Renal pelvis (tissue), 4 donors: Measurements from ENCODE around the gene DHRS12. TPM values are rescaled to one million over a fixed set of nuclear protein-coding genes. Genes with fewer than 3 reads are reported as not detected.
A peak's percentile ranks its signal among the peaks of the same experiment; 100 is the strongest.

Experiments used
- DNase-seq: peaks from one replicate; pipeline ENCODE4 v3.0.0-alpha.2; 2013
- polyA plus RNA-seq, 3 donors: library from polyadenylated mRNA; unstranded; fragments of 120-200 nt; gene quantifications; one replicate each; pipeline ENCODE4 v1.2.1, GENCODE V29; 2013; ENCODE audit not compliant: insufficient read length in 3 of 3

DHRS12 gene
- polyA plus RNA-seq, 3 donors = 19.7 to 26.1 (median 20.9) TPM

- no peak for DNase-seq
These were observed 8.0 kb upstream of the DHRS12 start for GRCh38 chr13:51811920-51812451.

DNA sequence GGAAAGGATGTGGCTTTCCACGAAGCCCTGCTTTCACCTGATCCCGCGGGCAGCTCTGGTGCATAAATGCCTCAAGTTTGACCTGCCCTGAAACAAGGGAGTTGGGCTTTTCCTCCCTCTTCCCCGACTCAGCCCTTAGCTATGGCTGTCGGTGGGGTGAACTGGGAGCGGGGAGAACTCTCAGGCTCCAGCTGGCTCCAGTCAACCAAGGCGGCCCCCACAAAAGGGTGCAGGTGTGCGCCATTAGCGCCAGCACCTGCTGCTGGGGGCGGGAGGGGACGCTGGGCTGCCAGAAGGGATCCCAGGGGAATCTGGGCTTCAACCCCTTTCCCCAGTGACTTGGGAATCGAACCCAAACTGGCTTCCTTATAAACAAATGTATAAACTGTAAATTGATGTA is 7.1 kb upstream of the DHRS12 start:
- DNase-seq = no peak

DNA sequence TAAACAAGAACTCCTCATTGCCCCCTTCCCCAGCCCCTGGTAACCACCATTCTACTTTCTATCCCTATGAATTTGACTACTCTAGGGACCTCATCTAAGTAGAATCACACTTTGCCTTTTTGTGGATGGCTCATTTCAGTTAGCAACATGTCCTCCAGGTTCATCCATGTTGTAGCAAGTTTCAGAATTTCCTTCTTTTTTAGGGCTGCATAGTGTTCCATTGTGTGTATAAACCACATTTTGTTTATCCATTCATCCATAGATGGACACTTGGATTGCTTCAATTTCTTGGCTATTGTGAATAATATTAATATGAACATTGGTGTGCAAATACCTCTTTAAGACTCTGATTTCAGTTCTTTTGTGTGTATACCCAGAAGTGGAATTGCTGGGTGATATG is 4.8 kb upstream of the DHRS12 start:
- DNase-seq = no peak

- no peak for DNase-seq
These were observed 3.1 kb upstream of the DHRS12 start for GRCh38 chr13:51807041-51807440.

- no peak for DNase-seq
These were observed 2.6 kb upstream of the DHRS12 start for GRCh38 chr13:51806566-51806965.

- DNase-seq = no peak
These were observed 2.0 kb upstream of the DHRS12 start for GRCh38 chr13:51805925-51806324.

DNA sequence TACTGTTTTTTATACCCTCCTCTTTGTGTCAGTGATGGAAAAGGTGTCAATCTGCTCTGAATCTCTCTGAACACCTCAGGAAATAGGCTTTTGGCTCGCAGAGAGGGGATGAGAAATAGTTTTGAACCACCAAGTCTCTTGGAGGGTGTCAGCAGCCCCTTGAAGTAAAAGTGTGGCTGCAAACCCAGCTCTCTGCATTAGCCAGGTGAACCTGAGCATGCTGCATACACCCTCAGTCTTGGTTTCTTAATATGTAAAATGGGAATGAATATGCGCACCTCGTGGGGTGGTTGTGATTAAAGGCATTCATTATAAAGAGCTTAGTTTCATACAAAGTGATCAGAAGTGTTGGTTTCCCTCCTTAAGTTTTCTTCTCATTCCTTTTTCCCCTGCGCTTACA is 1.4 kb upstream of the DHRS12 start:
- no peak for DNase-seq

GRCh38 chr13:51804295-51805172 is 571 bp upstream of the DHRS12 start:
- DNase-seq = no peak

DNA sequence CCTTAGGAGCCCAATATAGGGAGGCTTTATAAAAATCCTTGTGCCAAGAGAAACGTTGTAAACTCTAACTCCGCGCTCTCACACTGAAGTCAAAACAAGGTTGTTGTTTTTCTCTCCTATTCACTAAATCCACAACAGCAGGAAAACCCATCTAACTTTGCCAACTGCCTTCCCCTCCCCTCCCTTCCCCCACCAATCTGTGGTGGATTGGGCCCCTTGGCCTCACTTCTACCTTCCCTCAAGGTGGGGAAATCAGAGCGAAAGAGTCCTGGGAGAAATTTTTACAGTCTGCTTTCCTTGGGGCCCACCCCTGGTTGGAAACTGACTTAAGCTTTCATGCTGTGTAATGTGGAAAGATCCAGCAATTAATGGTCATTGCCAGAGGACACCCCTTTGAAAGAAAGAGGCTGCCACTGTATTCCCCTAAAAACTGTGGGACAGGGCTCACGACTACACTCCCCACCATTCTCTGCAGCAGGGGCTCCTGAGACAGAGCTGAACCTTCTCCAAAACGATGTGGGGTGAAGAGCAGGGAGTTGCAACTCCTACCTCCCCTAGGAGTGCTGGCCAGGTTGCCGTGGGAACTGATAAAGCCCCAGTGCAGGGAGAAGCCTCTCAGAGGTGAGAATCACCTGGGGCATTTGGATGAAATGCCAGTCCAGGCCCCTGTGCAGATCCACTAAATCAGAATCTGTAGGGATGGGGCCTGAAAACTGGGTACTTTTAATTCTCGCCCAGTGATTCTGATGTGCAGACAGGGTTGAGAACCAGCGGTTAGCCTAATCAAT is 1.1 kb downstream of the DHRS12 start:
- no peak for DNase-seq

GRCh38 chr13:51801631-51802099 is 2.3 kb downstream of the DHRS12 start:
- DNase-seq = no peak

- DNase-seq = no peak
These were observed 3.5 kb downstream of the DHRS12 start for GRCh38 chr13:51800486-51800885.

DNA sequence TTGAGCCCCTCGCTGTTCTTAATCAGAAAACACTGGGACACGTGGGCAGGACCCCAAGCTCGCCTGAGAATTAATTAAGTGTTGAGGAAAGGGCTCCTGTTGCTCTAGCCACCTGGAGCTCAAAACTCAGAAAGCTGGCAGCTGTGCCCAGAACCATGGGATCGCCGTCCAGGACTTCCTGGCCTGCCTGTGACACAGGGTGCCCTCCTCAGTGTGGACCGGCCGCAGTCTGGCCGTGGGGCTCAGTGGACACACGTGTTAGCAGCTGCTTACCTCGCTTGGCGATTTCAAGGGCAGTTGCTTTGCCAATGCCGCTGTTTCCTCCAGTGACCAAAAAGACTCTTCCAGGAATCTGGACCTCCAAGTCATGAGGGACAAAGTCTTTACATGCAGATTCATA is 4.7 kb downstream of the DHRS12 start:
- no peak for DNase-seq

- DNase-seq = peak; percentile 78
These were observed 6.1 kb downstream of the DHRS12 start for GRCh38 chr13:51797664-51798488.

DNA sequence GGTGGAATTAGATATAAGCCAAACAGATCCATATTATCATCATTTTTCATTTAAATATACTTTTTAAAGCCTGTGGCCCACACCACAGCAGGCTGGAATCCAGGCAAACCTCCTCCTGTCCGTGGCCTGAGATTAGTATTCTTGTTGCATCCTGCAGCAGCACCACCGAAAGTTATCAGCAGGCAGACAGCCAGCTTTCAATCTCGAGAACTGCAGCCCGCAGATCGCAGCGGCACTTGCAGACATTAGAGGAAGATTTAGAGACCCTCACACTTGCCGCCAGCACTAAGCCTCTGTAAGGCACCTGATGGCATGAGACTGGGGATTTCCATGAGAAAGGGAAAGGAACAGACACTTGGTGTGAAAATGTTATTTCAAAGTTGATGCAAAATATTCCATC is 7.4 kb downstream of the DHRS12 start:
- DNase-seq = no peak

- DNase-seq = no peak
These were observed 8.5 kb downstream of the DHRS12 start for GRCh38 chr13:51795419-51795818.

GRCh38 chr13:51794964-51795363 is 9.0 kb downstream of the DHRS12 start:
- DNase-seq = no peak

- no peak for DNase-seq
These were observed 10.2 kb downstream of the DHRS12 start for GRCh38 chr13:51793570-51794271.

GRCh38 chr13:51786425-51787265 is 17.3 kb downstream of the DHRS12 start:
- DNase-seq = no peak

DNA sequence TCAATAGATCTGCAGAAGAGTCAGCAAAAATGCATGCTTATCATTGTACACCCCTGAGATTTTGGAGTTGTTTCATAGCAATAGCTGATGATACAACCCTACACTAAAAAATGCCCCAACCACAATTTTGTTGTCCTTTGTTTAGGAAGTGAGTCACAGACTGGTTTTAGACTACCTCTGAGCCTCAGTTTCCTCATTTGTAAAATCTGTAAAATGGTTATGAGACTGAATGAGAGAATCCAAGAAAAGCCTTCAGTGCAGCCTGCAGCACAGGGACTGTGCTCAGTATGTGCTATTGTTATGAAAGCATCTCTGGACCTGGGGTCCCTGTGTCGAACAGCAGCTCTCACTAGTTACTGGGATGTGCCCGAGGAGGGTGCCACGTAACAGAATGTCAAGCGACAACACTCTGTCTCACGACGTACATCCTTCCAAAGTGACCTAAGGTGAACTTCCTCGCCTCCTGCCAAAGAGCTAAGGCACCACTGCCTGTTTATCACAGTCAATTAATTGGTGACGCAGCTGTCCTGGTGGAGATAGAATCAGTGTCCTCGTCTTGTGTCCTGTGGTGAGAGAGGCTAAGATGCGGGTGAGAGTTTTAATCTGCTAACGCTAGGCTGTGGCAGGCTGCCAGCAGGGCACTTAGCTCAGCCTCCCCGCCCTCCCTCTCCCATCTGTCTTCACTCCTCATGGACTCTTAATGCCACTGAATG is 18.1 kb downstream of the DHRS12 start:
- no peak for DNase-seq

GRCh38 chr13:51784097-51784496 is 19.9 kb downstream of the DHRS12 start:
- no peak for DNase-seq
